ENCODE measurements around the gene DDX47. TPM values are rescaled to one million over a fixed set of nuclear protein-coding genes. Genes with fewer than 3 reads are reported as not detected.
A peak's percentile ranks its signal among the peaks of the same experiment; 100 is the strongest.

Gene DDX47
- total RNA-seq, 2 donors from 2014 or later = 92.3 to 154 TPM

- no peak overlapping the region for H3K4me3 Mint-ChIP-seq
- H3K9ac ChIP-seq (ENCODE audit: extremely low read depth, low read length, poor library complexity, severe bottlenecking) = no peak overlapping the region
- no peak for TF ChIP-seq CTCF (conservative IDR thresholded peaks at IDR 0.05)
- WGBS, 2 experiments (ENCODE audit: insufficient coverage in 1 of 2, insufficient read length in 1 of 2) = 75 to 86% methylated on average over 1 to 3 of the region's 3 CpGs
- H3K36me3 ChIP-seq (ENCODE audit: control insufficient read depth, insufficient read depth, low read length) = peaks cover 5% of the 10 kb centered on the region
- no peak overlapping the region for H3K27ac Mint-ChIP-seq
- no peaks in the 10 kb centered on the region for H3K9me3 ChIP-seq (ENCODE audit: control insufficient read depth, low read length)
- DNase-seq = no peak
- peaks cover 13% of the 10 kb centered on the region for H3K36me3 Mint-ChIP-seq (ENCODE audit: low read depth)
- H3K4me1 ChIP-seq (ENCODE audit: control insufficient read depth, insufficient read depth, low read length) = no peaks in the 10 kb centered on the region
- H3K27ac ChIP-seq (ENCODE audit: low read depth, low read length) = no peak overlapping the region
- H3K27me3 ChIP-seq (ENCODE audit: control insufficient read depth, insufficient read depth, low read length, poor library complexity, severe bottlenecking) = no peaks in the 10 kb centered on the region
- H3K4me1 Mint-ChIP-seq = peaks cover 23% of the 10 kb centered on the region
- peaks cover 5% of the 10 kb centered on the region for H3K9me3 Mint-ChIP-seq
- peaks cover 2% of the 10 kb centered on the region for H3K27me3 Mint-ChIP-seq (ENCODE audit: insufficient read depth)
- no peak overlapping the region for H3K4me3 ChIP-seq (ENCODE audit: low read length)
Measured at GRCh38 chr12:12868477-12869235, 55.5 kb downstream of the DDX47 start.

- Histone ChIP-seq H3K9ac (ENCODE audit: extremely low read depth, low read length, poor library complexity, severe bottlenecking) (no peak overlapping the region), H3K4me1 (ENCODE audit: control insufficient read depth, insufficient read depth, low read length) (no peaks in the 10 kb centered on the region), H3K27me3 (ENCODE audit: control insufficient read depth, insufficient read depth, low read length, poor library complexity, severe bottlenecking) (no peaks in the 10 kb centered on the region), H3K27ac (ENCODE audit: low read depth, low read length) (no peak overlapping the region), H3K9me3 (ENCODE audit: control insufficient read depth, low read length) (no peaks in the 10 kb centered on the region), H3K4me3 (ENCODE audit: low read length) (no peak overlapping the region), H3K36me3 (ENCODE audit: control insufficient read depth, insufficient read depth, low read length) (no peaks in the 10 kb centered on the region)
- Mint-ChIP-seq H3K27me3 (ENCODE audit: insufficient read depth) (peaks cover 11% of the 10 kb centered on the region), H3K9me3 (no peaks in the 10 kb centered on the region), H3K27ac (no peak overlapping the region), H3K4me1 (peaks cover 28% of the 10 kb centered on the region), H3K36me3 (ENCODE audit: low read depth) (peaks cover 6% of the 10 kb centered on the region), H3K4me3 (no peak overlapping the region)
- DNase-seq = no peak
- TF ChIP-seq CTCF (conservative IDR thresholded peaks at IDR 0.05) = no peak
- 90 to 98% methylated on average over 4 to 7 of the region's 7 CpGs for WGBS, 2 experiments (ENCODE audit: insufficient coverage in 1 of 2, insufficient read length in 1 of 2)
Measured at GRCh38 chr12:12870465-12870864, 57.3 kb downstream of the DDX47 start.

GRCh38 chr12:12871587-12872138, 58.5 kb downstream of the DDX47 start:
- no peaks in the 10 kb centered on the region for H3K36me3 ChIP-seq (ENCODE audit: control insufficient read depth, insufficient read depth, low read length)
- Mint-ChIP-seq H3K9me3 (no peaks in the 10 kb centered on the region), H3K4me3 (no peak overlapping the region), H3K4me1 (peaks cover 28% of the 10 kb centered on the region), H3K27me3 (ENCODE audit: insufficient read depth) (peaks cover 15% of the 10 kb centered on the region), H3K36me3 (ENCODE audit: low read depth) (peaks cover 9% of the 10 kb centered on the region), H3K27ac (peak overlapping the region; percentile 87)
- DNase-seq = no peak
- WGBS, 2 experiments (ENCODE audit: insufficient coverage in 1 of 2, insufficient read length in 1 of 2) = 94 to 96% methylated on average over 4 to 6 of the region's 6 CpGs
- no peaks in the 10 kb centered on the region for H3K27me3 ChIP-seq (ENCODE audit: control insufficient read depth, insufficient read depth, low read length, poor library complexity, severe bottlenecking)
- H3K4me1 ChIP-seq (ENCODE audit: control insufficient read depth, insufficient read depth, low read length) = no peaks in the 10 kb centered on the region
- no peak overlapping the region for H3K27ac ChIP-seq (ENCODE audit: low read depth, low read length)
- TF ChIP-seq CTCF (conservative IDR thresholded peaks at IDR 0.05) = no peak
- no peak overlapping the region for H3K9ac ChIP-seq (ENCODE audit: extremely low read depth, low read length, poor library complexity, severe bottlenecking)
- no peaks in the 10 kb centered on the region for H3K9me3 ChIP-seq (ENCODE audit: control insufficient read depth, low read length)
- H3K4me3 ChIP-seq (ENCODE audit: low read length) = no peak overlapping the region

Measured in endodermal cell (in vitro differentiated cells).